ENCODE measurements around the gene GHRH. TPM values are rescaled to one million over a fixed set of nuclear protein-coding genes. Genes with fewer than 3 reads are reported as not detected.

Gene GHRH
- total and polyA plus RNA-seq, 2 of the 4 experiments (the other 2 are of a cell fraction), result not detected

- TF ChIP-seq ELK1 (IDR thresholded peaks at IDR 0.05; ENCODE audit: borderline replicate concordance, low read depth, low read length) (no peak), MXI1 (IDR thresholded peaks at IDR 0.05; ENCODE audit: borderline replicate concordance, low read depth, low read length) (no peak), RCOR1 (IDR thresholded peaks at IDR 0.05; ENCODE audit: insufficient replicate concordance, low read length) (no peak)
- Histone ChIP-seq H2BK5ac (ENCODE audit: low read depth, low read length, poor library complexity, severe bottlenecking) (no peak overlapping the region), H4K20me1 (ENCODE audit: insufficient read depth, low read length) (no peaks in the 10 kb centered on the region), H3K56ac (ENCODE audit: extremely low read depth, insufficient read depth, low read length) (no peak overlapping the region), H3K27ac (ENCODE audit: insufficient read depth, low read length) (no peak overlapping the region), H3K23ac (ENCODE audit: low read depth, low read length) (no peak overlapping the region), H3K4me1 (ENCODE audit: control insufficient read depth, insufficient read depth, low read length) (no peaks in the 10 kb centered on the region), H2BK15ac (ENCODE audit: low read depth, low read length) (no peak overlapping the region), H4K5ac (ENCODE audit: low read depth, low read length) (no peak overlapping the region), H3K4me3 (ENCODE audit: insufficient read depth, low read depth, low read length) (no peak overlapping the region), H3K79me1 (ENCODE audit: low read depth in 1 of 2, low read length in 2 of 2) (no peaks in the 10 kb centered on the region), H3K4me2 (ENCODE audit: low read depth, low read length) (no peak overlapping the region), H3K36me3 (ENCODE audit: control insufficient read depth, insufficient read depth, low read length) (no peaks in the 10 kb centered on the region), H2BK120ac (ENCODE audit: low read depth, low read length) (no peak overlapping the region), H2AK5ac (ENCODE audit: low read depth, low read length) (no peak overlapping the region), H3K9me3 (ENCODE audit: control insufficient read depth, insufficient read depth, low read length) (no peaks in the 10 kb centered on the region), H2BK20ac (ENCODE audit: low read depth, low read length) (no peak overlapping the region), H3K9me1 (ENCODE audit: insufficient read depth, low read length) (no peaks in the 10 kb centered on the region), H3K9ac (ENCODE audit: low read depth, low read length) (no peak overlapping the region), H3K27me3 (ENCODE audit: control insufficient read depth, insufficient read depth, low read length) (peaks cover 45% of the 10 kb centered on the region), H4K8ac (ENCODE audit: low read depth in 2 of 2, low read length in 2 of 2) (no peak overlapping the region), H3K4ac (ENCODE audit: low read depth, low read length) (no peak overlapping the region), H4K91ac (ENCODE audit: insufficient read depth, low read depth, low read length) (no peak overlapping the region), H2AK9ac (replicated peaks; ENCODE audit: low read depth, low read length, poor library complexity) (no peak overlapping the region), H3K14ac (replicated peaks; ENCODE audit: low read depth, low read length) (no peak overlapping the region), H3K18ac (ENCODE audit: low read depth, low read length) (no peak overlapping the region), H2AFZ (replicated peaks; ENCODE audit: low read length, poor library complexity) (no peak overlapping the region)
- no peak for ATAC-seq (ENCODE audit: low read depth)
- dilution Hi-C loops (cut with HindIII; ENCODE audit: low sequenced_read_pairs, unreplicated experiment), result no loop called here
- intact Hi-C loops (cut with micrococcal nuclease), result no loop called here
- ChIA-PET POLR2A (ENCODE audit: unreplicated experiment) (no interaction called here), CTCF (no interaction called here)
- DNase-seq, result no peak
- no CpG with 5 or more reads among the region's 6 CpGs for WGBS, 2 experiments (ENCODE audit: extremely low coverage in 2 of 2, insufficient read length in 1 of 2)
- in situ Hi-C loops (cut with MboI; ENCODE audit: low sequenced_read_pairs), result loop anchor here (25.0 kb wide), 1 partner anchor 1124 kb away; no protein-coding TSS in a partner anchor
- BruUV-seq (replicated peaks), result no TSS peak
These were observed 2.1 kb upstream of the GHRH start for GRCh38 chr20:37263686-37264085.

All from IMR-90 (cell line).